K562 (cell line): Measurements from ENCODE around the gene RYR3. TPM values are rescaled to one million over a fixed set of nuclear protein-coding genes. Genes with fewer than 3 reads are reported as not detected.

Experiments
- ATAC-seq: fragments of 200-7000 bp; cut with Tn5 transposase; 3 replicates; pipeline ENCODE4 v1.9.1; 2020; ENCODE audit warnings: moderate library complexity
- BruUV-seq: library from RNA; stranded (reverse); fragments of 400-500 nt; replicated peaks from 2 replicates; lab custom pipeline; 2021; lab: Mats Ljungman, UMichigan
- CTCF ChIA-PET: fragments of 300-600 bp; formaldehyde crosslinking; extraction: SDS; loops from one replicate; lab custom pipeline; 2021; ENCODE audit warnings: low intra/inter-chr PET ratio; lab: Yijun Ruan, JAX
- POLR2A ChIA-PET: fragments of 300-600, 350-650 bp; sonication (Branson Sonifier 250); formaldehyde crosslinking; extraction: SDS; loops from one replicate; lab custom pipeline; 2021; ENCODE audit warnings: antibody characterized with exemption, inconsistent platforms; lab: Yijun Ruan, JAX
- DNase-seq, 4 experiments: peaks; one replicate each; pipeline versions ENCODE4 v3.0.0 to v3.0.0-alpha.2; 2011 to 2018; ENCODE audit warnings: low spot score in 3 of 4, mixed read lengths in 3 of 4; ENCODE audit errors: extremely low read depth in 1 of 4
- FAIRE-seq: peaks from 2 replicates; lab custom pipeline; 2011; peaks lifted over from hg19 to GRCh38; lab: Jason Lieb, UNC
- H2AFZ ChIP-seq: 2 replicates; pipeline ENCODE4 v1.6.0; 2011; ENCODE audit warnings: low read depth, low read length, control low read depth, inconsistent platforms
- H3K27ac ChIP-seq: fragments of 200-600 bp; 3 replicates; pipeline ENCODE4 v1.8.0; 2011; ENCODE audit warnings: low read depth, mild to moderate bottlenecking, control low read depth, inconsistent platforms, low read length, moderate library complexity, mixed read lengths; ENCODE audit errors: extremely low read depth
- H3K27me3 ChIP-seq, 2 experiments: fragments of 300-600 bp in 1 of 2; 2 replicates in 1 of 2; 3 replicates in 1 of 2; pipeline versions ENCODE4 v1.6.0 to v1.8.0; 2011; ENCODE audit warnings: inconsistent platforms in 2 of 2, low read length in 2 of 2, mild to moderate bottlenecking in 1 of 2, mixed read lengths in 1 of 2, moderate library complexity in 1 of 2; ENCODE audit not compliant: control insufficient read depth in 2 of 2, insufficient read depth in 2 of 2
- H3K36me3 ChIP-seq: fragments of 300-600 bp; 3 replicates; pipeline ENCODE4 v1.8.0; 2011; ENCODE audit warnings: mild to moderate bottlenecking, low read length, inconsistent platforms; ENCODE audit not compliant: control insufficient read depth, insufficient read depth
- H3K4me1 ChIP-seq, 2 experiments: fragments of 200-600 bp in 1 of 2; replicated peaks in 1 of 2; 2 replicates in 1 of 2; 3 replicates in 1 of 2; pipeline versions ENCODE4 v1.5.1 to v1.8.0; 2011; ENCODE audit warnings: inconsistent platforms in 2 of 2, low read length in 2 of 2, mild to moderate bottlenecking in 1 of 2, mixed read lengths in 1 of 2, moderate library complexity in 1 of 2; ENCODE audit not compliant: control insufficient read depth in 2 of 2, insufficient read depth in 2 of 2
- H3K4me2 ChIP-seq: 2 replicates; pipeline ENCODE4 v1.6.1; 2011; ENCODE audit warnings: low read length, control low read depth, inconsistent platforms, mixed read lengths; ENCODE audit not compliant: insufficient read depth
- H3K4me3 ChIP-seq: fragments of 200-600 bp; sonication (generic), shearing (Covaris generic); 2 replicates; pipeline ENCODE4 v1.5.1; 2016; ENCODE audit warnings: control low read depth, inconsistent platforms
- H3K79me2 ChIP-seq: fragments of 200-600 bp; 3 replicates; pipeline ENCODE4 v1.8.0; 2011; ENCODE audit warnings: low read length, inconsistent platforms; ENCODE audit not compliant: control insufficient read depth, insufficient read depth
- H3K9ac ChIP-seq, 2 experiments: 2 replicates each; pipeline versions ENCODE4 v1.6.0 to v1.6.1; 2011; ENCODE audit warnings: low read depth in 2 of 2, low read length in 2 of 2, control low read depth in 1 of 2, inconsistent platforms in 1 of 2, mild to moderate bottlenecking in 1 of 2, mixed read lengths in 1 of 2; ENCODE audit not compliant: insufficient read depth in 1 of 2
- H3K9me1 ChIP-seq: one replicate; pipeline ENCODE4 v1.6.0; 2011; ENCODE audit warnings: inconsistent platforms, mild to moderate bottlenecking, low read length, moderate library complexity; ENCODE audit not compliant: control insufficient read depth, insufficient read depth
- H3K9me3 ChIP-seq: replicated peaks from 2 replicates; pipeline ENCODE4 v1.5.1; 2011; ENCODE audit warnings: low read depth, low read length, inconsistent platforms; ENCODE audit not compliant: control insufficient read depth, insufficient read depth
- H4K20me1 ChIP-seq: replicated peaks from 2 replicates; pipeline ENCODE4 v1.6.1; 2011; ENCODE audit warnings: low read length, inconsistent platforms, mixed read lengths; ENCODE audit not compliant: control insufficient read depth, insufficient read depth
- SMARCB1 ChIP-seq: IDR thresholded peaks from 2 replicates; pipeline ENCODE4 v1.6.1; 2011; ENCODE audit warnings: improper control_type of control experiment, low read depth; ENCODE audit not compliant: insufficient read length
- ZNF609 ChIP-seq: sonication (generic); formaldehyde crosslinking; IDR thresholded peaks from 2 replicates; pipeline ENCODE4 v1.8.1; 2023; ENCODE audit warnings: missing genetic modification reagents, mild to moderate bottlenecking, borderline replicate concordance
- WGBS: fragments of 100-300 bp; shearing (Covaris generic); methylation state at CpG from one replicate; pipeline ENCODE4 v1.1.6; 2016; ENCODE audit warnings: low coverage, mixed read lengths; ENCODE audit not compliant: insufficient coverage; ENCODE audit errors: missing lambda C conversion rate; 5-methylcytosine and 5-hydroxymethylcytosine counted together
- in situ Hi-C: fragments of 300-500 bp; cut with MboI; formaldehyde crosslinking; loops from 4 replicates; pipeline ENCODE4 v1.15.0; 2018; ENCODE audit warnings: inconsistent platforms, mixed read lengths
- intact Hi-C: fragments of 100-400 bp; cut with micrococcal nuclease; formaldehyde crosslinking; loops from 2 replicates; pipeline ENCODE4 v1.14.2; 2022
- polyA plus RNA-seq, 8 experiments: library from polyadenylated mRNA; depleted of rRNA in 4 of 8; stranded (reverse) in 5 of 8; unstranded in 3 of 8; fragments of >200 nt; fragmentation: Nextera tagmentation in 2 of 8; fragmentation: Illumina TruSeq in 1 of 8; extraction: Ambion mirVana in 2 of 8; extraction: Trizol in 1 of 8; gene quantifications; 2 replicates each; pipeline versions ENCODE4 v1.2.1 to v1.2.3, GENCODE V29; 2011 to 2014; ENCODE audit warnings: inconsistent platforms in 1 of 8, missing spikeins in 1 of 8
- total RNA-seq, 7 experiments: library from RNA; depleted of rRNA in 6 of 7; stranded (reverse); fragments of >200 nt in 6 of 7; fragmentation: Illumina TruSeq in 2 of 7; extraction: Trizol in 2 of 7; gene quantifications; 2 replicates each; pipeline versions ENCODE4 v1.2.1 to v1.2.3, GENCODE V29; 2011 to 2021; ENCODE audit warnings: low replicate concordance in 1 of 7

Gene RYR3
- total and polyA plus RNA-seq, 9 of the 15 experiments (the other 6 are each of a cell fraction or from before 2014, with no cell fraction given): 0.04 TPM; not detected in 8

GRCh38 chr15:33795070-33795469 is 484.3 kb downstream of the RYR3 start (continued):
- no peak for TF ChIP-seq ZNF609

GRCh38 chr15:33797651-33798050 is 486.9 kb downstream of the RYR3 start:
- no peak for TF ChIP-seq SMARCB1
- Histone ChIP-seq H3K36me3 (no peaks in the 10 kb centered on the region), H3K4me1 (no peaks in the 10 kb centered on the region), H3K27ac (no peak overlapping the region), H4K20me1 (no peaks in the 10 kb centered on the region), H3K4me2 (no peak overlapping the region), H3K27me3 (peaks cover 3% of the 10 kb centered on the region in 2 experiments; a peak in 2 of 5 replicates), H2AFZ (no peak overlapping the region), H3K4me3 (no peak overlapping the region), H3K9me1 (no peaks in the 10 kb centered on the region), H3K9me3 (no peaks in the 10 kb centered on the region), H3K9ac (no peak overlapping the region), H3K79me2 (no peaks in the 10 kb centered on the region)
- BruUV-seq: no TSS peak
- intact Hi-C loops (no loop called here), in situ Hi-C loops (no loop called here)
- ChIA-PET CTCF (no interaction called here), POLR2A (no interaction called here)
- DNase-seq (no peak), ATAC-seq (no peak), FAIRE-seq (no peak)
- 0% methylated on average over 2 of the region's 2 CpGs for WGBS
